Smooth muscle cell (in vitro differentiated cells): Measurements from ENCODE around the gene B4GALT2. TPM values are rescaled to one million over a fixed set of nuclear protein-coding genes. Genes with fewer than 3 reads are reported as not detected.

Source experiments
- DNase-seq: peaks from one replicate; lab custom pipeline; 2025; ENCODE audit not compliant: unreplicated experiment; lab: John Stamatoyannopoulos, UW
- H2AFZ ChIP-seq: fragments of 200-600 bp; sonication (generic); 2 replicates; pipeline ENCODE4 v1.6.0; 2016; ENCODE audit warnings: antibody characterized with exemption, low read depth, mild to moderate bottlenecking
- H3F3A ChIP-seq: fragments of 200-600 bp; sonication (generic); 2 replicates; pipeline ENCODE4 v1.6.0; 2017; ENCODE audit warnings: antibody characterized with exemption, low read depth
- H3K27ac ChIP-seq: fragments of 200-600 bp; sonication (generic); 2 replicates; pipeline ENCODE4 v1.5.1; 2016; ENCODE audit warnings: low read depth, mild to moderate bottlenecking
- H3K27me3 ChIP-seq: fragments of 200-600 bp; sonication (generic); 2 replicates; pipeline ENCODE4 v1.6.1; 2016; ENCODE audit warnings: low read depth, mild to moderate bottlenecking
- H3K36me3 ChIP-seq: fragments of 200-600 bp; sonication (generic); 2 replicates; pipeline ENCODE4 v1.5.1; 2016; ENCODE audit warnings: low read depth
- H3K4me1 ChIP-seq: fragments of 200-600 bp; sonication (generic); 2 replicates; pipeline ENCODE4 v1.5.1; 2016; ENCODE audit warnings: low read depth
- H3K4me2 ChIP-seq: fragments of 200-600 bp; sonication (generic); 2 replicates; pipeline ENCODE4 v1.6.0; 2016; ENCODE audit warnings: mild to moderate bottlenecking
- H3K4me3 ChIP-seq: fragments of 200-600 bp; sonication (generic); 2 replicates; pipeline ENCODE4 v1.5.1; 2016; ENCODE audit warnings: mild to moderate bottlenecking
- H3K79me2 ChIP-seq: fragments of 200-600 bp; sonication (generic); 2 replicates; pipeline ENCODE4 v1.6.0; 2016; ENCODE audit warnings: low read depth, mild to moderate bottlenecking
- H3K9ac ChIP-seq: fragments of 200-600 bp; sonication (generic); 2 replicates; pipeline ENCODE4 v1.6.0; 2016; ENCODE audit warnings: low read depth
- H3K9me3 ChIP-seq: fragments of 200-600 bp; sonication (generic); replicated peaks from 2 replicates; pipeline ENCODE4 v1.5.1; 2016; ENCODE audit warnings: low read depth
- H4K20me1 ChIP-seq: fragments of 200-600 bp; sonication (generic); 2 replicates; pipeline ENCODE4 v1.6.0; 2016; ENCODE audit warnings: low read depth
- CTCF ChIP-seq: fragments of 200-600 bp; sonication (generic); IDR thresholded peaks from 2 replicates; pipeline ENCODE4 v1.5.1; 2017; ENCODE audit warnings: borderline replicate concordance, mild to moderate bottlenecking, antibody characterized with exemption; ENCODE audit not compliant: insufficient read depth, poor library complexity, severe bottlenecking
- WGBS: methylation state at CpG from one replicate; pipeline ENCODE4 v1.1.7; 2016; ENCODE audit warnings: low lambda C conversion rate; 5-methylcytosine and 5-hydroxymethylcytosine counted together
- polyA plus RNA-seq: library from polyadenylated mRNA; unstranded; fragments of >200 nt; fragmentation: Nextera tagmentation; extraction: Ambion mirVana; gene quantifications from 2 replicates; pipeline ENCODE4 v1.2.1, GENCODE V29; 2016
- total RNA-seq: library from RNA; depleted of rRNA; stranded (reverse); fragments of >200 nt; gene quantifications from 2 replicates; pipeline ENCODE4 v1.2.3, GENCODE V29; 2014

The B4GALT2 gene
- total and polyA plus RNA-seq, 2 experiments from 2014 or later: 52.4 to 135 TPM

GRCh38 chr1:43993206-43993914 is 14.3 kb downstream of the B4GALT2 start:
- 93% methylated on average over 9 of the region's 9 CpGs for WGBS

GRCh38 chr1:43994071-43994470 is 15.1 kb downstream of the B4GALT2 start:
- no peak overlapping the region for H2AFZ ChIP-seq
- no peak overlapping the region for H3K27ac ChIP-seq
- TF ChIP-seq CTCF: no peak
- peaks cover 11% of the 10 kb centered on the region for H3K4me1 ChIP-seq
- no peak overlapping the region for H3K4me2 ChIP-seq
- H3K27me3 ChIP-seq: no peaks in the 10 kb centered on the region
- H3K79me2 ChIP-seq: no peaks in the 10 kb centered on the region
- no peak overlapping the region for H3K9ac ChIP-seq
- no peaks in the 10 kb centered on the region for H3K9me3 ChIP-seq
- no peak for DNase-seq
- no peaks in the 10 kb centered on the region for H3K36me3 ChIP-seq
- H3F3A ChIP-seq: peaks cover 10% of the 10 kb centered on the region
- H4K20me1 ChIP-seq: no peaks in the 10 kb centered on the region
- 93% methylated on average over 7 of the region's 7 CpGs for WGBS
- no peak overlapping the region for H3K4me3 ChIP-seq

More at GRCh38 chr1:43993206-43993914, 14.3 kb downstream of the B4GALT2 start:
- no peaks in the 10 kb centered on the region for H3K27me3 ChIP-seq
- no peaks in the 10 kb centered on the region for H3K36me3 ChIP-seq
- H3K4me3 ChIP-seq: no peak overlapping the region
- H3K4me1 ChIP-seq: peaks cover 11% of the 10 kb centered on the region
- H3K4me2 ChIP-seq: no peak overlapping the region
- no peak for DNase-seq
- no peak overlapping the region for H3K27ac ChIP-seq
- H3F3A ChIP-seq: peaks cover 10% of the 10 kb centered on the region
- H3K9me3 ChIP-seq: no peaks in the 10 kb centered on the region
- no peaks in the 10 kb centered on the region for H3K79me2 ChIP-seq
- no peaks in the 10 kb centered on the region for H4K20me1 ChIP-seq
- TF ChIP-seq CTCF: no peak
- H2AFZ ChIP-seq: no peak overlapping the region
- no peak overlapping the region for H3K9ac ChIP-seq

- 80% methylated on average over 15 of the region's 15 CpGs for WGBS
These were observed 16.1 kb downstream of the B4GALT2 start for GRCh38 chr1:43994794-43995790.

More at GRCh38 chr1:43994794-43995790, 16.1 kb downstream of the B4GALT2 start:
- Histone ChIP-seq H3K36me3 (no peaks in the 10 kb centered on the region), H3K4me2 (no peak overlapping the region), H2AFZ (no peak overlapping the region), H3K9ac (no peak overlapping the region), H3K27ac (no peak overlapping the region), H3K79me2 (no peaks in the 10 kb centered on the region), H4K20me1 (no peaks in the 10 kb centered on the region), H3K4me1 (peaks cover 11% of the 10 kb centered on the region), H3K9me3 (no peaks in the 10 kb centered on the region), H3K4me3 (no peak overlapping the region), H3K27me3 (no peaks in the 10 kb centered on the region), H3F3A (peaks cover 10% of the 10 kb centered on the region)
- peak; percentile 11 for TF ChIP-seq CTCF
- no peak for DNase-seq
